Panc1 (cell line): ENCODE data around the gene MYO3B. TPM values are rescaled to one million over a fixed set of nuclear protein-coding genes. Genes with fewer than 3 reads are reported as not detected.

Source experiments
- ATAC-seq: fragments of 200-7000 bp; cut with Tn5 transposase; 2 replicates; pipeline ENCODE4 v1.9.1; 2020; ENCODE audit warnings: mild to moderate bottlenecking, moderate library complexity
- BruUV-seq: library from RNA; stranded (reverse); fragments of 400-500 nt; replicated peaks from 2 replicates; lab custom pipeline; 2021; lab: Mats Ljungman, UMichigan
- CTCF ChIA-PET: fragments of 300-600 bp; sonication (Branson Sonifier 250); formaldehyde crosslinking; loops from one replicate; lab custom pipeline; 2022; ENCODE audit warnings: antibody characterized with exemption; lab: Charles Lee
- POLR2A ChIA-PET: fragments of 300-600 bp; sonication (Branson Sonifier 250); formaldehyde crosslinking; loops from one replicate; lab custom pipeline; 2022; ENCODE audit warnings: antibody characterized with exemption; lab: Charles Lee
- DNase-seq: peaks from one replicate; pipeline ENCODE4 v3.0.0-alpha.2; 2010; ENCODE audit warnings: low read depth, low spot score
- H3K27ac ChIP-seq: 2 replicates; pipeline ENCODE4 v1.5.1; 2011; ENCODE audit warnings: mild to moderate bottlenecking, low read length, inconsistent platforms
- H3K27me3 ChIP-seq: fragments of 200-500 bp; sonication (Bioruptor generic); 2 replicates; pipeline ENCODE4 v1.6.0; 2014; ENCODE audit warnings: low read length, inconsistent platforms; ENCODE audit not compliant: control insufficient read depth, insufficient read depth
- H3K36me3 ChIP-seq: fragments of 200-500 bp; sonication (Bioruptor generic); 2 replicates; pipeline ENCODE4 v1.5.1; 2014; ENCODE audit warnings: inconsistent platforms, mild to moderate bottlenecking, low read length, moderate library complexity; ENCODE audit not compliant: control insufficient read depth, insufficient read depth
- H3K4me1 ChIP-seq: 2 replicates; pipeline ENCODE4 v1.5.1; 2011; ENCODE audit warnings: inconsistent platforms, mild to moderate bottlenecking, low read length, moderate library complexity; ENCODE audit not compliant: control insufficient read depth, insufficient read depth
- H3K4me3 ChIP-seq, 2 experiments: 2 replicates each; pipeline ENCODE4 v1.5.1; 2011 to 2012; ENCODE audit warnings: low read depth in 2 of 2, low read length in 2 of 2, mild to moderate bottlenecking in 2 of 2, inconsistent platforms in 1 of 2, moderate library complexity in 1 of 2
- H3K9me3 ChIP-seq: fragments of 200-500 bp; sonication (Bioruptor generic); 2 replicates; pipeline ENCODE4 v1.5.1; 2014; ENCODE audit warnings: low read depth, mild to moderate bottlenecking, inconsistent platforms, low read length, moderate library complexity; ENCODE audit not compliant: control insufficient read depth, insufficient read depth
- POLR2AphosphoS5 ChIP-seq: IDR thresholded peaks from 2 replicates; pipeline ENCODE4 v1.6.1; 2012; ENCODE audit warnings: mild to moderate bottlenecking, low read depth, low read length, moderate library complexity
- SIN3A ChIP-seq: IDR thresholded peaks from 2 replicates; pipeline ENCODE4 v1.6.1; 2012; ENCODE audit warnings: low read depth, mild to moderate bottlenecking, low read length, moderate library complexity, borderline replicate concordance; ENCODE audit not compliant: insufficient read depth
- TCF7L2 ChIP-seq: IDR thresholded peaks from 2 replicates; pipeline ENCODE4 v1.6.1; 2011; ENCODE audit warnings: mild to moderate bottlenecking, low read depth, low read length, inconsistent platforms
- in situ Hi-C: cut with HindIII; loops from 2 replicates; pipeline ENCODE4 v1.10.0; 2016; ENCODE audit warnings: low sequenced_read_pairs, low pct_unique_long_range_greater_than_20kb
- intact Hi-C: fragments of 100-400 bp; cut with micrococcal nuclease; formaldehyde crosslinking; loops from one replicate; pipeline ENCODE4 v1.10.0; 2022; ENCODE audit not compliant: unreplicated experiment
- total RNA-seq: library from RNA; stranded (reverse); gene quantifications from one replicate; pipeline ENCODE4 v1.2.1, GENCODE V29; 2021; ENCODE audit not compliant: unreplicated experiment
- TF ChIP-seq, protein P1 (sequence below), 2 experiments: IDR thresholded peaks; 2 replicates each; pipeline ENCODE4 v1.6.1; 2011 to 2012; ENCODE audit warnings: low read depth in 2 of 2, control low read depth in 1 of 2, low read length in 1 of 2, mild to moderate bottlenecking in 1 of 2, moderate library complexity in 1 of 2; ENCODE audit not compliant: insufficient read depth in 1 of 2
- TF ChIP-seq, protein P2 (sequence below): fragments of 450-650 bp; IDR thresholded peaks from 2 replicates; pipeline ENCODE4 v1.5.1; 2017; ENCODE audit warnings: mild to moderate bottlenecking

The MYO3B gene
- total RNA-seq, 1 experiment from 2014 or later: 0.05 TPM

DNA sequence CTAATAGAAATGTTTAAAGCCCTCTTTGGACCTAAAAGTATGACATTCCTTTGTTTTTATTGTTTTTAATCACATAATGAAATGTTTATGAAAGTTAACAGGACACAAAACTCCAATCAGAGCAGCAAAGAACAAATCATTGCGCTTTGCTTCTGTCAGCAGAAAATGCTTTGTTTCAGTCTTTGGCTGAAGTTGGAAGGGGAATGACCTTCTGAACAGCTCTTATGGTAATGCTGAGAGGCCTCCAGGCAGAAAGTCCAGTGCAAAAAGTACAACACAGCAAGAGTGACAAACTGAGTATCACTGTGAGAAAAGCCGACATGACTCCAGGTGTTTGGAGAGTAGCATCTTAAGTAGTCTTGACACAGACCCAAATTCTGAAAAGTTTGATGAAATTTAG lies 389.5 kb downstream of the MYO3B start:
- no TSS peak for BruUV-seq
- in situ Hi-C loops: no loop called here
- no peaks in the 10 kb centered on the region for H3K9me3 ChIP-seq

DNA sequence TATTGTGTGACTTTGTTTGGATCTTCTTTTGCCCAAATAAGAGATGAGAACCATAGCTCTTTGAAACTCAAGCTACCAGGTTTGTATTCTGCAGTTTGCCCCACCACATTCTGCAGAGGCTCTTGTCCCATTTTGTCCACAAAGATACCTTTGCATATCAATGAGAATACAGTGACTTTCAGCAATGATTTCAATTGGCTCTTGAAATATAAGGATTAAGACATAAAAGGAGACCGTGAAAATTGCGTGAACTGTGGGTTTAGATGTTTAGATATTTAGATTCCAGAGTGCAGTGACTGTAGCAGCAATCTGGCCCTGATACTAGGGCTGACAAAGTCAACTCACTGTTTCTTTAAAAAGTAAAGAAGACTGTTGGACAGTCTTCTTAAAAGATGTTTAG lies 390.6 kb downstream of the MYO3B start:
- no TSS peak for BruUV-seq
- Histone ChIP-seq H3K9me3 (no peaks in the 10 kb centered on the region), H3K36me3 (no peaks in the 10 kb centered on the region), H3K27me3 (peaks cover 23% of the 10 kb centered on the region), H3K4me1 (no peaks in the 10 kb centered on the region), H3K27ac (no peak overlapping the region), H3K4me3 (no peak overlapping the region)
- POLR2A ChIA-PET: no interaction called here
- TF ChIP-seq SIN3A (no peak), TCF7L2 (no peak), POLR2AphosphoS5 (no peak)
- TF ChIP-seq, protein P1, sequence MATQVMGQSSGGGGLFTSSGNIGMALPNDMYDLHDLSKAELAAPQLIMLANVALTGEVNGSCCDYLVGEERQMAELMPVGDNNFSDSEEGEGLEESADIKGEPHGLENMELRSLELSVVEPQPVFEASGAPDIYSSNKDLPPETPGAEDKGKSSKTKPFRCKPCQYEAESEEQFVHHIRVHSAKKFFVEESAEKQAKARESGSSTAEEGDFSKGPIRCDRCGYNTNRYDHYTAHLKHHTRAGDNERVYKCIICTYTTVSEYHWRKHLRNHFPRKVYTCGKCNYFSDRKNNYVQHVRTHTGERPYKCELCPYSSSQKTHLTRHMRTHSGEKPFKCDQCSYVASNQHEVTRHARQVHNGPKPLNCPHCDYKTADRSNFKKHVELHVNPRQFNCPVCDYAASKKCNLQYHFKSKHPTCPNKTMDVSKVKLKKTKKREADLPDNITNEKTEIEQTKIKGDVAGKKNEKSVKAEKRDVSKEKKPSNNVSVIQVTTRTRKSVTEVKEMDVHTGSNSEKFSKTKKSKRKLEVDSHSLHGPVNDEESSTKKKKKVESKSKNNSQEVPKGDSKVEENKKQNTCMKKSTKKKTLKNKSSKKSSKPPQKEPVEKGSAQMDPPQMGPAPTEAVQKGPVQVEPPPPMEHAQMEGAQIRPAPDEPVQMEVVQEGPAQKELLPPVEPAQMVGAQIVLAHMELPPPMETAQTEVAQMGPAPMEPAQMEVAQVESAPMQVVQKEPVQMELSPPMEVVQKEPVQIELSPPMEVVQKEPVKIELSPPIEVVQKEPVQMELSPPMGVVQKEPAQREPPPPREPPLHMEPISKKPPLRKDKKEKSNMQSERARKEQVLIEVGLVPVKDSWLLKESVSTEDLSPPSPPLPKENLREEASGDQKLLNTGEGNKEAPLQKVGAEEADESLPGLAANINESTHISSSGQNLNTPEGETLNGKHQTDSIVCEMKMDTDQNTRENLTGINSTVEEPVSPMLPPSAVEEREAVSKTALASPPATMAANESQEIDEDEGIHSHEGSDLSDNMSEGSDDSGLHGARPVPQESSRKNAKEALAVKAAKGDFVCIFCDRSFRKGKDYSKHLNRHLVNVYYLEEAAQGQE (IDR thresholded peaks at IDR 0.05; ENCODE audit: insufficient read depth in 1 of 2, low read depth in 2 of 2, low read length in 1 of 2): no peak
- TF ChIP-seq, protein P2, sequence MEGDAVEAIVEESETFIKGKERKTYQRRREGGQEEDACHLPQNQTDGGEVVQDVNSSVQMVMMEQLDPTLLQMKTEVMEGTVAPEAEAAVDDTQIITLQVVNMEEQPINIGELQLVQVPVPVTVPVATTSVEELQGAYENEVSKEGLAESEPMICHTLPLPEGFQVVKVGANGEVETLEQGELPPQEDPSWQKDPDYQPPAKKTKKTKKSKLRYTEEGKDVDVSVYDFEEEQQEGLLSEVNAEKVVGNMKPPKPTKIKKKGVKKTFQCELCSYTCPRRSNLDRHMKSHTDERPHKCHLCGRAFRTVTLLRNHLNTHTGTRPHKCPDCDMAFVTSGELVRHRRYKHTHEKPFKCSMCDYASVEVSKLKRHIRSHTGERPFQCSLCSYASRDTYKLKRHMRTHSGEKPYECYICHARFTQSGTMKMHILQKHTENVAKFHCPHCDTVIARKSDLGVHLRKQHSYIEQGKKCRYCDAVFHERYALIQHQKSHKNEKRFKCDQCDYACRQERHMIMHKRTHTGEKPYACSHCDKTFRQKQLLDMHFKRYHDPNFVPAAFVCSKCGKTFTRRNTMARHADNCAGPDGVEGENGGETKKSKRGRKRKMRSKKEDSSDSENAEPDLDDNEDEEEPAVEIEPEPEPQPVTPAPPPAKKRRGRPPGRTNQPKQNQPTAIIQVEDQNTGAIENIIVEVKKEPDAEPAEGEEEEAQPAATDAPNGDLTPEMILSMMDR: no peak
- ATAC-seq: no peak
- CTCF ChIA-PET: no interaction called here
- in situ Hi-C loops (no loop called here), intact Hi-C loops (no loop called here)
- no peak for DNase-seq

More for the DNA sequence above, 389.5 kb downstream of the MYO3B start:
- Histone ChIP-seq H3K27me3 (peaks cover 21% of the 10 kb centered on the region), H3K4me3 (no peak overlapping the region), H3K4me1 (no peaks in the 10 kb centered on the region), H3K27ac (no peak overlapping the region), H3K36me3 (no peaks in the 10 kb centered on the region)
- ATAC-seq (no peak), DNase-seq (no peak)
- intact Hi-C loops: no loop called here
- POLR2A ChIA-PET: no interaction called here
- TF ChIP-seq, protein P2: no peak
- TF ChIP-seq, protein P1 (IDR thresholded peaks at IDR 0.05; ENCODE audit: insufficient read depth in 1 of 2, low read depth in 2 of 2, low read length in 1 of 2): no peak
- TF ChIP-seq SIN3A: no peak
- no peak for TF ChIP-seq TCF7L2
- TF ChIP-seq POLR2AphosphoS5: no peak
- CTCF ChIA-PET: no interaction called here
